ENCODE data around the gene KAT8.

GRCh38 chr16:31077024-31077423, 40.4 kb upstream of the KAT8 start:
- TF ChIP-seq CTCF (conservative IDR thresholded peaks at IDR 0.05; ENCODE audit: low read depth, low read length) (no peak), EZH2phosphoT487 (IDR thresholded peaks at IDR 0.05; ENCODE audit: borderline replicate concordance, low read length) (no peak), EZH2 (IDR thresholded peaks at IDR 0.05; ENCODE audit: low read length, unreplicated experiment) (no peak)

Data from PC-3 (cell line).